ENCODE measurements around the gene ZBTB7C.

The ZBTB7C gene

GRCh38 chr18:48007381-48007780, 401.8 kb downstream of the ZBTB7C start:
- no peak for DNase-seq (ENCODE audit: extremely low spot score)
- CTCF ChIA-PET = interaction anchor here (1.3 kb wide), 1 partner anchor 10 kb away, joined by 8 read pairs; no protein-coding TSS in a partner anchor
- POLR2A ChIA-PET = no interaction called here
- TF ChIP-seq HDGF (IDR thresholded peaks at IDR 0.05; ENCODE audit: borderline replicate concordance) = no peak
- TF ChIP-seq ELF4 (IDR thresholded peaks at IDR 0.05) = no peak
- TF ChIP-seq ZNF384 (IDR thresholded peaks at IDR 0.05) = no peak
- TF ChIP-seq CTBP1 (IDR thresholded peaks at IDR 0.05; ENCODE audit: borderline replicate concordance) = no peak
- no peak for TF ChIP-seq SUZ12 (IDR thresholded peaks at IDR 0.05)
- TF ChIP-seq, protein P1, sequence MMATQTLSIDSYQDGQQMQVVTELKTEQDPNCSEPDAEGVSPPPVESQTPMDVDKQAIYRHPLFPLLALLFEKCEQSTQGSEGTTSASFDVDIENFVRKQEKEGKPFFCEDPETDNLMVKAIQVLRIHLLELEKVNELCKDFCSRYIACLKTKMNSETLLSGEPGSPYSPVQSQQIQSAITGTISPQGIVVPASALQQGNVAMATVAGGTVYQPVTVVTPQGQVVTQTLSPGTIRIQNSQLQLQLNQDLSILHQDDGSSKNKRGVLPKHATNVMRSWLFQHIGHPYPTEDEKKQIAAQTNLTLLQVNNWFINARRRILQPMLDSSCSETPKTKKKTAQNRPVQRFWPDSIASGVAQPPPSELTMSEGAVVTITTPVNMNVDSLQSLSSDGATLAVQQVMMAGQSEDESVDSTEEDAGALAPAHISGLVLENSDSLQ (IDR thresholded peaks at IDR 0.05) = no peak
- TF ChIP-seq L3MBTL2 (conservative IDR thresholded peaks at IDR 0.05) = no peak
- TF ChIP-seq LEF1 (IDR thresholded peaks at IDR 0.05; ENCODE audit: borderline replicate concordance) = no peak
- TF ChIP-seq FOXK2 (IDR thresholded peaks at IDR 0.05) = no peak
- no peak for TF ChIP-seq NFRKB (IDR thresholded peaks at IDR 0.05)
- TF ChIP-seq BHLHE40 (IDR thresholded peaks at IDR 0.05; ENCODE audit: borderline replicate concordance) = no peak
- TF ChIP-seq FOXA1 (IDR thresholded peaks at IDR 0.05) = no peak
- no peak for TF ChIP-seq ARNT (IDR thresholded peaks at IDR 0.05)
- TF ChIP-seq TARDBP (IDR thresholded peaks at IDR 0.05) = no peak
- TF ChIP-seq SP1 (IDR thresholded peaks at IDR 0.05) = no peak

GRCh38 chr18:48006415-48007175, 402.6 kb downstream of the ZBTB7C start:
- no peak for DNase-seq (ENCODE audit: extremely low spot score)
- ChIA-PET POLR2A (no interaction called here), CTCF (interaction anchor here (1.3 kb wide), 1 partner anchor 9 kb away, joined by 8 read pairs; no protein-coding TSS in a partner anchor)
- TF ChIP-seq FOXK2 (IDR thresholded peaks at IDR 0.05) (no peak), ARNT (IDR thresholded peaks at IDR 0.05) (no peak), ZNF384 (IDR thresholded peaks at IDR 0.05) (no peak), ELF4 (IDR thresholded peaks at IDR 0.05) (no peak), SP1 (IDR thresholded peaks at IDR 0.05) (no peak), NFRKB (IDR thresholded peaks at IDR 0.05) (no peak), FOXM1 (IDR thresholded peaks at IDR 0.05; ENCODE audit: borderline replicate concordance) (no peak), FOXA1 (IDR thresholded peaks at IDR 0.05) (no peak), BHLHE40 (IDR thresholded peaks at IDR 0.05; ENCODE audit: borderline replicate concordance) (no peak), L3MBTL2 (conservative IDR thresholded peaks at IDR 0.05) (no peak), SUZ12 (IDR thresholded peaks at IDR 0.05) (no peak), TARDBP (IDR thresholded peaks at IDR 0.05) (no peak), HDGF (IDR thresholded peaks at IDR 0.05; ENCODE audit: borderline replicate concordance) (no peak)
- TF ChIP-seq, protein P1 (IDR thresholded peaks at IDR 0.05) = no peak

GRCh38 chr18:48004577-48004976, 404.6 kb downstream of the ZBTB7C start:
- ChIA-PET POLR2A (no interaction called here), CTCF (interaction anchor here (0.7 kb wide), 1 partner anchor 624 kb away, joined by 9 read pairs; no protein-coding TSS in a partner anchor)
- TF ChIP-seq, protein P1 (IDR thresholded peaks at IDR 0.05) = no peak
- TF ChIP-seq NFRKB (IDR thresholded peaks at IDR 0.05) = no peak
- no peak for TF ChIP-seq ZNF384 (IDR thresholded peaks at IDR 0.05)
- no peak for TF ChIP-seq BHLHE40 (IDR thresholded peaks at IDR 0.05; ENCODE audit: borderline replicate concordance)
- no peak for TF ChIP-seq CTBP1 (IDR thresholded peaks at IDR 0.05; ENCODE audit: borderline replicate concordance)
- TF ChIP-seq L3MBTL2 (conservative IDR thresholded peaks at IDR 0.05) = no peak
- TF ChIP-seq TARDBP (IDR thresholded peaks at IDR 0.05) = no peak
- no peak for TF ChIP-seq ELF4 (IDR thresholded peaks at IDR 0.05)
- no peak for TF ChIP-seq HDGF (IDR thresholded peaks at IDR 0.05; ENCODE audit: borderline replicate concordance)
- no peak for TF ChIP-seq SP1 (IDR thresholded peaks at IDR 0.05)
- no peak for TF ChIP-seq FOXK2 (IDR thresholded peaks at IDR 0.05)
- no peak for TF ChIP-seq ARNT (IDR thresholded peaks at IDR 0.05)
- no peak for TF ChIP-seq FOXA1 (IDR thresholded peaks at IDR 0.05)
- TF ChIP-seq LEF1 (IDR thresholded peaks at IDR 0.05; ENCODE audit: borderline replicate concordance) = no peak
- no peak for TF ChIP-seq SUZ12 (IDR thresholded peaks at IDR 0.05)
- TF ChIP-seq FOXM1 (IDR thresholded peaks at IDR 0.05; ENCODE audit: borderline replicate concordance) = no peak
- DNase-seq (ENCODE audit: extremely low spot score) = no peak

DNA sequence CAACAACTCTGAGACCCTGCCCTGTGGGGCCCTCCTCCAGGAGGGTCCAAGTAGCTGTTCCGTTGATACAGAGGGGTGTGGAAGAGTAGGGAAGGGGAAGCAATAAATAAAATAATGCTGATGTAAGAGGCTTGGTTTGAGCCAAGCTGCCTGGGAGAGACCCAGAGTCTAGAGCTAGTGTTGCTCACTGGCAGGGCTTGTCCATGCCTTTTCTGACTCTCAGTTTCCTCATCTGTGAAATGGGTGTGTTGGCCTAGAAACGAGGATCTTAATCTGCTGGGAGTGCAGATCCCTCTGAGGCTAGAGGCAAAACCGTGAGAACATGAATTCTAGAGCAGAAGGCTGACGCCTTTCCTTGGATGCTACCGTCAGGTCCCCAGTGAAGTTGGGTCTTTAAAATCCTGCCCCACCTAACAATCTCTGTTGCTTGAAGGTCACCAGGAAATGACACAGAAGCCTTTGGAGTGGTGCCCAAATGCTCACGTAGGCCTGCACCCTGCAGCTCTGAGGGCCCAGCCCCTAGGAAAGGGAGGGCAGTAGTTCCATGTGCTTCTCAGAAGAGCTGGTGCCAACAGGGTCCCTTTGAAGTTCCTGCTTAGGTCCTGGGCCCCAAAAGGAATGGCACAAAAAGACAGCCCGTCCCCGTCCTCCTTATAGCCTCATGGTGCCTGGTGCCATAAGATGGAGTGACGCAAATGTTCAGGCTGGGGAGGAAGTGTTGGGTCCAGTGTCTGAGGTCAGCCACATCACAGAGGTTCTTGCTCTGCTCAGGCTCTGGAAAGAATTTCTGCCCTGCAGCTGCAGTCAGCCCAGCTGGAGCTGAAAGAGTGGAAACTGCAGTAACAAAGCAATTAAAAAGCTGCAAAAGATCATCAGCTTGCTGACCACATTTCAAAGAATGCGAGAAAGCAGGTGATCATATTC, 405.5 kb downstream of the ZBTB7C start:
- CTCF ChIA-PET = interaction anchor here (1.1 kb wide), 1 partner anchor 11 kb away, joined by 3 read pairs; no protein-coding TSS in a partner anchor
- POLR2A ChIA-PET = no interaction called here
- DNase-seq (ENCODE audit: extremely low spot score) = no peak
- TF ChIP-seq CTBP1 (IDR thresholded peaks at IDR 0.05; ENCODE audit: borderline replicate concordance) = no peak
- no peak for TF ChIP-seq SP1 (IDR thresholded peaks at IDR 0.05)
- TF ChIP-seq FOXM1 (IDR thresholded peaks at IDR 0.05; ENCODE audit: borderline replicate concordance) = no peak
- no peak for TF ChIP-seq TARDBP (IDR thresholded peaks at IDR 0.05)
- TF ChIP-seq ARNT (IDR thresholded peaks at IDR 0.05) = no peak
- TF ChIP-seq NFRKB (IDR thresholded peaks at IDR 0.05) = no peak
- no peak for TF ChIP-seq LEF1 (IDR thresholded peaks at IDR 0.05; ENCODE audit: borderline replicate concordance)
- TF ChIP-seq SUZ12 (IDR thresholded peaks at IDR 0.05) = no peak
- TF ChIP-seq BHLHE40 (IDR thresholded peaks at IDR 0.05; ENCODE audit: borderline replicate concordance) = no peak

GRCh38 chr18:48002933-48003365, 406.2 kb downstream of the ZBTB7C start:
- no peak for TF ChIP-seq L3MBTL2 (conservative IDR thresholded peaks at IDR 0.05)
- TF ChIP-seq ELF4 (IDR thresholded peaks at IDR 0.05) = no peak
- TF ChIP-seq ARNT (IDR thresholded peaks at IDR 0.05) = no peak
- TF ChIP-seq FOXK2 (IDR thresholded peaks at IDR 0.05) = no peak
- TF ChIP-seq LEF1 (IDR thresholded peaks at IDR 0.05; ENCODE audit: borderline replicate concordance) = no peak
- no peak for TF ChIP-seq HDGF (IDR thresholded peaks at IDR 0.05; ENCODE audit: borderline replicate concordance)
- no peak for TF ChIP-seq CTBP1 (IDR thresholded peaks at IDR 0.05; ENCODE audit: borderline replicate concordance)
- TF ChIP-seq, protein P1 (IDR thresholded peaks at IDR 0.05) = no peak
- no peak for TF ChIP-seq FOXM1 (IDR thresholded peaks at IDR 0.05; ENCODE audit: borderline replicate concordance)
- TF ChIP-seq SUZ12 (IDR thresholded peaks at IDR 0.05) = no peak
- no peak for TF ChIP-seq NFRKB (IDR thresholded peaks at IDR 0.05)
- TF ChIP-seq SP1 (IDR thresholded peaks at IDR 0.05) = no peak
- TF ChIP-seq BHLHE40 (IDR thresholded peaks at IDR 0.05; ENCODE audit: borderline replicate concordance) = no peak
- no peak for TF ChIP-seq ZNF384 (IDR thresholded peaks at IDR 0.05)
- TF ChIP-seq FOXA1 (IDR thresholded peaks at IDR 0.05) = no peak
- TF ChIP-seq TARDBP (IDR thresholded peaks at IDR 0.05) = no peak
- DNase-seq (ENCODE audit: extremely low spot score) = no peak
- CTCF ChIA-PET = interaction anchor here (0.7 to 1.1 kb wide), 2 partner anchors 10 to 112 kb away, joined by 3 read pairs; no protein-coding TSS in a partner anchor
- POLR2A ChIA-PET = no interaction called here
